ENCODE measurements around the gene CPLANE1.

DNA sequence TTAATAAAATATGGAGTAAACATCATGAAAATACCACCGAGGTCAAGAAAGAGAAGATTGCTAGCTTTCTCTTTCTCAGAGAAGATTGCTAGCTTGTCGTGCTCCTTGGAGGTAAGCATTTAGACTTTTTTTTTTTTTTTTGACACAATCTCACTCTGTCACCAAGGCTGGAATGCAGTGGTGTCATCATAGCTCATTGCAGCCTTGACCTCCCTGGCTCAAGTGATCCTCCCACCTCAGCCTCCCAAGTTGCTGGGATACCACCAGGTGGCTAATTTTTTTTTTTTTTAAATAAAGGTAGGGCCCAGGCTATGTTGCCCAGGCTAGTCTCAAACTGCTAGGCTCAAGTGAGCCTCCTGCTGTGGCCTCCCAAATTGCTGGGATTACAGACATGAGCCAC lies 26.3 kb upstream of the CPLANE1 start:
- no peak for TF ChIP-seq CTCF (IDR thresholded peaks at IDR 0.05)
- no peak for TF ChIP-seq POLR2A (IDR thresholded peaks at IDR 0.05)
